Ascending aorta (tissue), 2 donors: Measurements from ENCODE around the gene ELMO1. TPM values are rescaled to one million over a fixed set of nuclear protein-coding genes. Genes with fewer than 3 reads are reported as not detected.

Experiments
- DNase-seq, 2 donors: peaks; one replicate each; pipeline ENCODE4 v3.0.0-alpha.2; 2019; ENCODE audit warnings: low spot score in 2 of 2
- H3K27ac ChIP-seq, 2 donors: fragments of 200-600 bp; sonication (generic); one replicate each; pipeline ENCODE4 v1.5.1; 2016 to 2017; ENCODE audit warnings: mild to moderate bottlenecking in 1 of 2
- H3K27me3 ChIP-seq: fragments of 200-600 bp; sonication (generic); one replicate; pipeline ENCODE4 v1.5.1; 2017
- H3K36me3 ChIP-seq, 2 donors: fragments of 200-600 bp; sonication (generic); one replicate each; pipeline ENCODE4 v1.5.1; 2016
- H3K4me1 ChIP-seq, 2 donors: fragments of 200-600 bp; sonication (generic); one replicate each; pipeline ENCODE4 v1.5.1; 2016 to 2017; ENCODE audit warnings: mild to moderate bottlenecking in 1 of 2
- H3K4me3 ChIP-seq, 2 donors: fragments of 200-600 bp; sonication (generic); one replicate each; pipeline ENCODE4 v1.5.1; 2016 to 2017; ENCODE audit warnings: mild to moderate bottlenecking in 1 of 2
- H3K9me3 ChIP-seq, 2 donors: fragments of 200-600 bp; sonication (generic); one replicate each; pipeline ENCODE4 v1.5.1; 2016
- intact Hi-C: fragments of 100-400 bp; cut with DNase I; formaldehyde crosslinking; loops from one replicate; pipeline ENCODE4 v1.15.1; 2023
- total RNA-seq: library from RNA; depleted of rRNA; stranded (reverse); fragments of >200 nt; gene quantifications from one replicate; pipeline ENCODE4 v1.1.0, GENCODE V29; 2016
- TF ChIP-seq, protein P1 (sequence below), 3 experiments: fragments of 200-600 bp in 2 of 3; fragments of 450-650 bp in 1 of 3; sonication (generic) in 2 of 3; IDR thresholded peaks; one replicate each; pipeline ENCODE4 v1.5.1; 2016 to 2019; ENCODE audit warnings: antibody characterized with exemption in 3 of 3, mild to moderate bottlenecking in 1 of 3, moderate library complexity in 1 of 3

ELMO1 gene
- total RNA-seq, 1 donor from 2014 or later = 40.8 TPM

DNA sequence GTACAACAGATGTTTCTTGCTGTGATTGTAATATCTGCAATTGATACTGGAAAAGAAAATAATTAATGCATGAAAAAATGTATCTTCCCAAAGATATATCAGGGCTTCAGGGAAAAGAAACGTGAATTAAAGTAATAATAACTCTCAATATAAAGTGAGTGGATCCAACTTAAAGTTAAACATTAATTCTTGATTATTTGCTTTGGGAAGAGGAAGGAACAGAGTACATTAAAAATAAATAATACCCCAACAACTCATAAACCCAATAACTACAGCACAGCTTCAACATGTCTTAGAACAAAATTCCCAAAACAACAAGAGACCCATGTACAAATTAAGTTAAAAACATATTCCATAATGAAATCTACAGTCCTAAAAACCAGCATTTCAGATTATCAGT is 33.0 kb downstream of the ELMO1 start:
- no peaks in the 10 kb centered on the region for H3K27me3 ChIP-seq
- H3K36me3 ChIP-seq = no peaks in the 10 kb centered on the region
- intact Hi-C loops = no loop called here
- TF ChIP-seq, protein P1, sequence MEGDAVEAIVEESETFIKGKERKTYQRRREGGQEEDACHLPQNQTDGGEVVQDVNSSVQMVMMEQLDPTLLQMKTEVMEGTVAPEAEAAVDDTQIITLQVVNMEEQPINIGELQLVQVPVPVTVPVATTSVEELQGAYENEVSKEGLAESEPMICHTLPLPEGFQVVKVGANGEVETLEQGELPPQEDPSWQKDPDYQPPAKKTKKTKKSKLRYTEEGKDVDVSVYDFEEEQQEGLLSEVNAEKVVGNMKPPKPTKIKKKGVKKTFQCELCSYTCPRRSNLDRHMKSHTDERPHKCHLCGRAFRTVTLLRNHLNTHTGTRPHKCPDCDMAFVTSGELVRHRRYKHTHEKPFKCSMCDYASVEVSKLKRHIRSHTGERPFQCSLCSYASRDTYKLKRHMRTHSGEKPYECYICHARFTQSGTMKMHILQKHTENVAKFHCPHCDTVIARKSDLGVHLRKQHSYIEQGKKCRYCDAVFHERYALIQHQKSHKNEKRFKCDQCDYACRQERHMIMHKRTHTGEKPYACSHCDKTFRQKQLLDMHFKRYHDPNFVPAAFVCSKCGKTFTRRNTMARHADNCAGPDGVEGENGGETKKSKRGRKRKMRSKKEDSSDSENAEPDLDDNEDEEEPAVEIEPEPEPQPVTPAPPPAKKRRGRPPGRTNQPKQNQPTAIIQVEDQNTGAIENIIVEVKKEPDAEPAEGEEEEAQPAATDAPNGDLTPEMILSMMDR (IDR thresholded peaks at IDR 0.05) = no peak
- no peaks in the 10 kb centered on the region for H3K9me3 ChIP-seq
- DNase-seq = no peak
- H3K27ac ChIP-seq = no peak overlapping the region
- H3K4me1 ChIP-seq = no peaks in the 10 kb centered on the region
- no peak overlapping the region for H3K4me3 ChIP-seq

GRCh38 chr7:37414352-37414983 is 34.2 kb downstream of the ELMO1 start:
- Histone ChIP-seq H3K27ac (no peak overlapping the region), H3K9me3 (no peaks in the 10 kb centered on the region), H3K4me3 (no peak overlapping the region), H3K4me1 (no peaks in the 10 kb centered on the region), H3K27me3 (no peaks in the 10 kb centered on the region), H3K36me3 (no peaks in the 10 kb centered on the region)
- DNase-seq = no peak
- intact Hi-C loops = no loop called here
- TF ChIP-seq, protein P1 (IDR thresholded peaks at IDR 0.05) = no peak

GRCh38 chr7:37411444-37412034 is 37.1 kb downstream of the ELMO1 start:
- no peaks in the 10 kb centered on the region for H3K9me3 ChIP-seq
- no peak overlapping the region for H3K27ac ChIP-seq
- no peak for DNase-seq
- TF ChIP-seq, protein P1 (IDR thresholded peaks at IDR 0.05) = no peak
- intact Hi-C loops = no loop called here
- no peak overlapping the region for H3K4me3 ChIP-seq
- H3K36me3 ChIP-seq = no peaks in the 10 kb centered on the region
- H3K27me3 ChIP-seq = no peaks in the 10 kb centered on the region
- H3K4me1 ChIP-seq = no peaks in the 10 kb centered on the region

GRCh38 chr7:37410305-37411229 is 38.1 kb downstream of the ELMO1 start:
- no peaks in the 10 kb centered on the region for H3K4me1 ChIP-seq
- DNase-seq = no peak
- intact Hi-C loops = no loop called here
- H3K27ac ChIP-seq = no peak overlapping the region
- no peaks in the 10 kb centered on the region for H3K27me3 ChIP-seq
- no peaks in the 10 kb centered on the region for H3K36me3 ChIP-seq
- H3K9me3 ChIP-seq = no peaks in the 10 kb centered on the region
- no peak overlapping the region for H3K4me3 ChIP-seq
- TF ChIP-seq, protein P1 (IDR thresholded peaks at IDR 0.05) = no peak

DNA sequence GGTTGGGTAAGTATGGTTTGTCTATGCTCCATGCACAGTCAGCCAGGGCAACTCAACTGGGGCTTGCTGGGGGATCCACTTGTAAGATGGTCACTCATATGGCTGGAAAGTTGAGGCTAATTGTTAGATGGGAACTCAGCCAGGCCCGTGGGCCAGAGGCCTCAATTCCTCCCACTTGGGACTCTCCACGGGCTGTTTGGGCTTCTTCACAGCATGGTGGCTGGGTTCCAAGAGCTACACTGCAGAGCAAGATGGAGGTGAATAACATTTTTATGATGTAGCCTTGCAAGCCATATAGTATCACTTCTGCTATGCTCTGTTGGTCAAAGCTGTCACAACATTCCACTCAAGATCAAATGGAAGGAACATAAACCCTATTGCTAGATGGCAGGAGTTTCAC is 39.2 kb downstream of the ELMO1 start:
- TF ChIP-seq, protein P1 (IDR thresholded peaks at IDR 0.05) = no peak
- H3K27ac ChIP-seq = no peak overlapping the region

More for the DNA sequence above, 39.2 kb downstream of the ELMO1 start:
- no peak for DNase-seq
- Histone ChIP-seq H3K4me1 (no peaks in the 10 kb centered on the region), H3K9me3 (no peaks in the 10 kb centered on the region), H3K36me3 (no peaks in the 10 kb centered on the region), H3K27me3 (no peaks in the 10 kb centered on the region), H3K4me3 (no peak overlapping the region)
- intact Hi-C loops = no loop called here
